ENCODE measurements around the gene TMX2.

DNA sequence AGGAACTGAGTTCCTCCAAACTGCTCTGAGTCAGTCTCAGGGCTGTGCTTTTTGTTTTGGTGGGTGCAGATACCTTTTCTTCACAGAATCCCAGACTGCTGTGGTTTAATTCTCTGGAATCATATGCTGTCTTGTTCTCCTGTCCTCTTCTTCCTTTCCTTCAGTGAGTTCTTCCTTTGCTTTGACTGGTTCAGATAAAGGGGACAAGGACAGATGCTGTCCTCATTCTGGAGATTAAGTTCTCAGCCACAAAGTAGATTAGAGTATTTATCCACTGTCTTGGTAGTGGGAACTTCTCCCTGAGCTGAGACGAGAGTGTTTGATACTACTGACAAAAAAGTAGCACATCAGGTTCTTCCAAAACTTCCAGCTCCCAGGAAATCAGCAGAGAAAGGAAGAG, 31.2 kb upstream of the TMX2 start:
- TF ChIP-seq EZH2 (IDR thresholded peaks at IDR 0.05; ENCODE audit: low read depth): no peak
- TF ChIP-seq, protein P1, sequence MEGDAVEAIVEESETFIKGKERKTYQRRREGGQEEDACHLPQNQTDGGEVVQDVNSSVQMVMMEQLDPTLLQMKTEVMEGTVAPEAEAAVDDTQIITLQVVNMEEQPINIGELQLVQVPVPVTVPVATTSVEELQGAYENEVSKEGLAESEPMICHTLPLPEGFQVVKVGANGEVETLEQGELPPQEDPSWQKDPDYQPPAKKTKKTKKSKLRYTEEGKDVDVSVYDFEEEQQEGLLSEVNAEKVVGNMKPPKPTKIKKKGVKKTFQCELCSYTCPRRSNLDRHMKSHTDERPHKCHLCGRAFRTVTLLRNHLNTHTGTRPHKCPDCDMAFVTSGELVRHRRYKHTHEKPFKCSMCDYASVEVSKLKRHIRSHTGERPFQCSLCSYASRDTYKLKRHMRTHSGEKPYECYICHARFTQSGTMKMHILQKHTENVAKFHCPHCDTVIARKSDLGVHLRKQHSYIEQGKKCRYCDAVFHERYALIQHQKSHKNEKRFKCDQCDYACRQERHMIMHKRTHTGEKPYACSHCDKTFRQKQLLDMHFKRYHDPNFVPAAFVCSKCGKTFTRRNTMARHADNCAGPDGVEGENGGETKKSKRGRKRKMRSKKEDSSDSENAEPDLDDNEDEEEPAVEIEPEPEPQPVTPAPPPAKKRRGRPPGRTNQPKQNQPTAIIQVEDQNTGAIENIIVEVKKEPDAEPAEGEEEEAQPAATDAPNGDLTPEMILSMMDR (conservative IDR thresholded peaks at IDR 0.05): no peak

Data from PC-9 (cell line).